Non-pigmented ciliary epithelial cell (primary cell): ENCODE results near the gene FOXO3.
"Not testable (repeated sequence)": the region's sequence is repeated elsewhere in the genome, so short reads cannot be mapped to it uniquely, and the experiment has no call there.

Experiments
- DNase-seq: peaks from one replicate; pipeline ENCODE4 v3.0.0-alpha.2; 2010; ENCODE audit warnings: low read depth

The FOXO3 gene

DNA sequence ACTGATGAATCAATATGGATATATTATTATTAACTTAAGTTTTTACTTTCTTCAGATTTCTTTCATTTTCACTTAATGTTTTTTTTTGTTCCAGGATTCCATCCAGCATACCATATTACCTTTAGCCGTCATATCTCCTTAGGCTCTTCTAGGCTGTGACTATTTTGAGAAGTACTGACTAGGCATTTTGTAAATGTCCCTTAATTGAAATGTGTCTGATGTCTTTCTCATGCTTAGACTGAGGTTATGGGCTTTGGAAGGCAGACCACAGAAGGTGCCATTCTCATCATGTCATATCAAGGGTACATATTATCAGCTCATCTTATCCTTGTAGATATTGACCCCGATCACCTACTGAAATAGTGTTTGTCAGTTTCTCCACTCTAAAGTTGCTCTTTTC is 101.3 kb downstream of the FOXO3 start:
- DNase-seq, result no peak

- DNase-seq, result no peak
Observed at GRCh38 chr6:108662702-108663101, 102.0 kb downstream of the FOXO3 start.

DNA sequence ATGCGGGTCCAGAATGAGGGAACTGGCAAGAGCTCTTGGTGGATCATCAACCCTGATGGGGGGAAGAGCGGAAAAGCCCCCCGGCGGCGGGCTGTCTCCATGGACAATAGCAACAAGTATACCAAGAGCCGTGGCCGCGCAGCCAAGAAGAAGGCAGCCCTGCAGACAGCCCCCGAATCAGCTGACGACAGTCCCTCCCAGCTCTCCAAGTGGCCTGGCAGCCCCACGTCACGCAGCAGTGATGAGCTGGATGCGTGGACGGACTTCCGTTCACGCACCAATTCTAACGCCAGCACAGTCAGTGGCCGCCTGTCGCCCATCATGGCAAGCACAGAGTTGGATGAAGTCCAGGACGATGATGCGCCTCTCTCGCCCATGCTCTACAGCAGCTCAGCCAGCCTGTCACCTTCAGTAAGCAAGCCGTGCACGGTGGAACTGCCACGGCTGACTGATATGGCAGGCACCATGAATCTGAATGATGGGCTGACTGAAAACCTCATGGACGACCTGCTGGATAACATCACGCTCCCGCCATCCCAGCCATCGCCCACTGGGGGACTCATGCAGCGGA is 102.9 kb downstream of the FOXO3 start:
- DNase-seq, result not testable (repeated sequence)

DNA sequence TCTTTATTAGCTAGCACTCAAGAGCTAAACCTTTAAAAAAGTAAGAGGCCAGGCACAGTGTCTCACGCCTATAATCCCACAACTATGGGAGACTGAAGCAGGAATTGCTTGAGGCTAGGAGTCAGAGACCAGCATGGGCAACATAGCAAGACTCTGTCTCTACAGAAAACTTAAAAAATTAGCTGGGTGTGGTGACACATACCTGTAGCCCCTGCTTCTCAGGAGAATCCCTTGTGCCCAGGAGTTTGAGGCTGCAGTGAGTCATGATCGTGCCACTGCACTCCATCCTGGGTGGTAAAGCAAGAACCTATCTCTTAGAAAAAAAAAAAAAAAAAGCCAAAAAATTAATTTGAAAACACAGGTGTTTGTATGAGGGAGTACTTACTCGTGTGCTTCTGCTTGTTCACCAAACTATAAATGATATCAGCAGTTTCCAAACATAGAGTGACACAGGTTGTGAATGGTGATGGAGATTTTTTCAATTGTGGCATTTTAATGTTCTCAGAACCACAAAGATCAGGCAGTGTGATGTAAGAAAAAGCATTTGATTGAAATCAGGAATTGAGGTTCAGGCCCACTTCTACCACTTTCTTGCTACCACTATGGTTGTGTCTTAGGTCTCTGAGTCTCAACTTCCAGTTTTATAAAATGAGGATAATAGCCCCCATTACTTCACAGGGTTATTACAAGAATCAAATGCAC is 104.9 kb downstream of the FOXO3 start:
- no peak for DNase-seq

DNA sequence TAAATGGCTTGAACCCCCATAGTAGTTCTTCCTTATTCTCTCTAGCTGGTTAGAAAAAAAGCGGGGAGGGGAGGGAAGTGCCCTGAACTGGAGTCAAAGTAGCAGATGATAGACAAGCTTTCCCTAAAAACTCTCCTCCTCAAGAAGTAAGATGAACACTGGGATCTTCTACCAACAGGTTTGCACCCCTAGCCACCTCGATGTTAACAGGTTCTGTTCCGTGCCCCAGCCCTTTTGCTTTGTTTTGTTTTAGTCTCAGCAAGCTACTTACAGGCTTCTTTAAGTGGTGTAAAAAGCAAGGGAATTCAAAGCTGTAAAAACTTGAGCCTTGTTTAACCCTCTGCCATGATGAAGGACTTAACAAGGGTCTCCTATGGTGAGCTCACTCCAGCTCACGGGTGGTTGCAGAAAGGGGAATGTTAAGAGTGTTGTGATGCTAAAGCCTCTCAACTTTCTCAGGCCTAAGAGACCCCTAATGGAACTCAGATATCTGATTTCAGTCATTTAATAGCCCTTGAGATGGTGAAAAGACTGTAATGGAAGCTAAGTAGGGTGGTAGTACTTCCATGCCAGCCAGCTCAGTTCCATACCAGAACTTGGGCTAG is 106.0 kb downstream of the FOXO3 start:
- DNase-seq, result no peak

DNA sequence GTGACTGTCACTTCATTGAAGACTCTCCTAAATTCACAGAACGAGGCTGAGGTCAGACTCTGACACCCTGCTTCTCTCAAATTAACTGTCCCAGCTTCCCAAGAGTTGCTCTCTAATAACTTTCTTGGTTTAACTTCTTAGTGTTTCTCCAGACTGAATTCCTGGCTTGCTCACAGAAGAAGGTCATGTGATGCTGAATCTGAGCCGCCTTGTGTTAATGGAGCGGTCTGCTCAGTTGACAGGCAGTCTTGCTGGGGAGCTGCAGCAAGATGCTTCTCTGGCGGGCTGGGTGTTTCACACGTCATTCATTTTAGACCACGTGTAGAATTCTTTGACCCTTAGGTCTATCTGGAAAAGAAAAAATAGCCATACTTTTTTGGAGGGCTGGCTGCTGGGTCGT is 107.3 kb downstream of the FOXO3 start:
- DNase-seq, result no peak

GRCh38 chr6:108669673-108670072 is 109.0 kb downstream of the FOXO3 start:
- no peak for DNase-seq

DNA sequence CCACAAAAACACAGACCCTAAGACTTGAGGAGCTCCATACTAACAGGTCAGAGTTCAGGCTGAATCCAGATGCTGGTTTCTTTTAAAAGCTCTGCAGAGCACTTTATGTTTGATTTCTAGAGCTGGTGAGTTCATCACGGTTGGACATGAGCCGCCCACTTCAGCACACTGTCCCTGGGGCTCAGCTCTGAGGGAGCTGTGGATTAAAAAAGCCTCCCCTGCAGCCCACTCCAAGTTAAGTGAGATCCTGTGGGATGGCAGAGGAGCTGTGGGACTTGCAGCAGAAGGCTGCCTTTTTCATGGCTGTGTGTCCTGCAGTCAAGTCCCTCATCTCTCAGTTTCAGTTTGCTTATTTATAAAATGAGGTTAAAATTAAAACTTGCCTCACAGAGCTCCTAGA is 110.5 kb downstream of the FOXO3 start:
- DNase-seq, result no peak

GRCh38 chr6:108671790-108672189 is 111.1 kb downstream of the FOXO3 start:
- no peak for DNase-seq

DNA sequence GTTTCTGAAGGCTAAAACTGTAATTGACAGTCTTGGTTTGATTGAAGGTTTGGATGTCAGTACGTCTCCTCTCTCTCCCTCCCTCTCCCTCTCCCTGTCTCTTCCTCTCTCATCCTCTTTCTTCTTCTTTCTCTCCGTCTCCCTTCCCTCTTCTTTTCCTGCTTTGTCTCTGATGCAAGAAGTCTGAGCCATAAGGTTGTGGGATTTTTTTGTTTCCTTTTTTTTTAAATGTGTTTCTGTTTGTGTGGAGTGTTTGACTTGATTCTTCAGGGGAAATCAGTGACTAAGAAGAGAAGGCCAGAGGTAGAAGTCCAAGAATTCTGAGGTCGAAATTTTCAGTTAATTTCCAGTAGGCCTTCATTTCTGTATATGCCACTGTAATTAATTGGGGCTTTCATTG is 111.9 kb downstream of the FOXO3 start:
- DNase-seq, result no peak

- DNase-seq, result no peak
Observed at GRCh38 chr6:108673153-108673552, 112.4 kb downstream of the FOXO3 start.

GRCh38 chr6:108673602-108674001 is 112.9 kb downstream of the FOXO3 start:
- no peak for DNase-seq

DNA sequence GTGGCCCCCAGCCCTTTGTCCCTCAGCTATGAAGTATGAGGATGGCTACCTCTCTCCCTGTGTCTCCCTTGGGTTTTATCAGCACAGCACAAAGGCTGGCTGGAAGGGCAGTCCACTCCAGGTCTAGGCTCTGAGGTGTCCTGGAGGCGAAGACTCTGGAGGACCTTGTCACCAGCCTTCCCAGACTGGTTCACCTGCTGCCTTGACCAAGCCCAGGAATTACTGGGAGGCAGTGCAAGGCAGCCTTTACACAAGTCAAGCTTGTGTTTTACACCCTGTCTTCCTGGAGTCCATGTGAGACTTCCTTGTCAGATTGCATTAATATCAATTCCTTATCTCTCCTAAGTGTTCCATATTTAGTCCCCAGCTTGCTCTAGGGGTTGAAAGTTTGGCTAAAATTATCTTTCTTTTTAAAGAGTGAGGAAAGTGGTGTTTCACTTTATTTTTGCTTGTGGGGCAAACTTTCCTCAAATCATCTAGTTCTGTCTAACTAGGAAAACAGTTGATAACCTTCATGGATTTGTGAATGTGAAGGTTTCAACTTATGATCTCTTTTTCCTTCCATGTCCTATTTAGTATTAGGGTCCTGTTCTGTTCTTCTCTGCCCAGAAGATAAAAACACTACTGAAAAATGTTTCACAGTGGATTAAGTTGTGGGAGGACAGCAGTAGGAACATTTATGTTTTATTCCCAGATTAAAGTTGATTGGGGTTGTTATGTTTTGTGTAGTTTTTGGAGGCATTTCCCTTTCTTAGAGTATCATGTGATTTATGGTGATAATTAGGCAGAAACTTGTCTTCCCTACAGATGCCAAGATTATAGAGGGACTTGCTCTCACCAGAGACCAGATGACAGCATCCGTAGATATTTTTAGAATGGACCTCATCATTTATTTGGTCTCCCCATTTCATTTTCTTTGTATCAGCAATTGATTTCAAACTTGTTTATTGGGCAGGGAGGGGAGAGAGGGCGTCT is 114.8 kb downstream of the FOXO3 start:
- DNase-seq, result no peak

DNA sequence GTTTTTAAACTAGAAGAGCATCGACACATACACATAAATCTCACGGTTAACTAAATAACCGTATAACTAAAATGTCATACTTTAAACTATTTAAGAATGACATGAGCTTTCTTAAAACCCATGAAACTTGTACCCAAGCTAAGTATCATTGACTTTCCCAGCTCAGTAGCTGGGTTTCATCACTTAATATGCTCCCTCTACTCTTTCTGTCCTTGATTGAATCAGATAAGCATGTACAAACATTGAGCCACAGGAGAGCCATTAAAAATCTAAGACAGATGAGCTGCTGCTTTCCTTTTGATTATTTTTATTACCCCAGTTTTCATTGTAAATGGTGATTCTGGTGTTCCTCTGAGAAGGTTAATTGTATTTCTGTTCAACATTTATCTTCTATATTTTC is 115.8 kb downstream of the FOXO3 start:
- no peak for DNase-seq

- no peak for DNase-seq
Observed at GRCh38 chr6:108677357-108677756, 116.6 kb downstream of the FOXO3 start.

DNA sequence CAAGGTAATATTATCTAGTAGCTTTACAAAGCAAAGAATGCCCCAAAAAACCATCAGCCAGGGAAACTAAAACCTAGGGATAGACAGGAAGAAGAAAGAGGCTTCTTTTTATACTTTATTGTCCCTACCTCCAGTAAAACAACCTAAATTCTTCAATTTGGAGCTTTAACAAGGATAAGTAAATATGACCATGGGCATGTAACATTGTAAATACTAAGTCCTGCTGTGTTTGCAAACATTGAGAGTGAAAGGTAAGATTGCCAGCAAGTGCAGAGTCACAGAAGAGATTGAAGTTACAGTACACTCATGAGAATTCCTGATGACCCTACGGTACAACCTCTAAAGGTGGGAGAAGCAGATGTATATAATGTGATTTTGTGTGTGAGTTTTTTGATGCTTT is 117.2 kb downstream of the FOXO3 start:
- no peak for DNase-seq

DNA sequence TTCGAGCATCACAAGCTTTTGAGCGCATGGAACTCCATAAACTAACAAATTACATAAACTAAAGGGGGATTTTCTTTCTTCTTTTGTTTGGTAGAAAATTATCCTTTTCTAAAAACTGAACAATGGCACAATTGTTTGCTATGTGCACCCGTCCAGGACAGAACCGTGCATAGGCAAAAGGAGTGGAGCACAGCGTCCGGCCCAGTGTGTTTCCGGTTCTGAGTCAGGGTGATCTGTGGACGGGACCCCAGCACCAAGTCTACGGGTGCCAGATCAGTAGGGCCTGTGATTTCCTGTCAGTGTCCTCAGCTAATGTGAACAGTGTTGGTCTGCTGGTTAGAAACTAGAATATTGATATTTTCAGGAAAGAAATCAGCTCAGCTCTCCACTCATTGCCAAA is 119.6 kb downstream of the FOXO3 start:
- DNase-seq, result not testable (repeated sequence)

DNA sequence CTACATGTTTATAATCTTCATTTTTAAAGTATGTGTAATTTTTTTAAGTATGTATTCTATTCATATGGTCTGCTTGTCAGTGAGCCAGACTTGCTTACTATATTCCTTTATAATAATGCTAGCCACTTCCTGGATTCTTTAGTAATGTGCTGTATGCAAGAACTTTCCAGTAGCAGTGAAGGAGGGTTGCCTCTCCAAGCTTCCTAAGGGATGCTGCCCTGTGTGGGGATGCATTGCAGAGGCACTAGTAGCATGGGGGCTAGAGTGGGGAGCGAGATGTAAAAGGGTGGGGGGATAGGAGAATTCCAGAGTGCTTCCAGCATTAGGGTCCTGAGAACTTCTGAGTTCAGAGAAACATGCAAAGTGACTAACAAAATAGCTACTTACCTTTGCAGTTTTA is 121.0 kb downstream of the FOXO3 start:
- not testable (repeated sequence) for DNase-seq

- not testable (repeated sequence) for DNase-seq
Observed at GRCh38 chr6:108682383-108683119, 121.8 kb downstream of the FOXO3 start.

DNA sequence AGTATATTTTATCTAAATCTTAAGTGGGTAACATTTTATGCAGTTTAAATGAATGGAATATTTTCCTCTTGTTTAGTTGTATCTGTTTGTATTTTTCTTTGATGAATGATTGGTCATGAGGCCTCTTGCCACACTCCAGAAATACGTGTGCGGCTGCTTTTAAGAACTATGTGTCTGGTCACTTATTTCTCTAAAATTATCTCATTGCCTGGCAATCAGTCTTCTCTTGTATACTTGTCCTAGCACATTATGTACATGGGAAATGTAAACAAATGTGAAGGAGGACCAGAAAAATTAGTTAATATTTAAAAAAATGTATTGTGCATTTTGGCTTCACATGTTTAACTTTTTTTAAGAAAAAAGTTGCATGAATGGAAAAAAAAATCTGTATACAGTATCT is 123.3 kb downstream of the FOXO3 start:
- not testable (repeated sequence) for DNase-seq

- no peak for DNase-seq
Observed at GRCh38 chr6:108684771-108685329, 124.1 kb downstream of the FOXO3 start.
